Hematopoietic multipotent progenitor cell treated with erythropoietin and hydrocortisone succinate and interleukin-3 and kit ligand, for 4 days (in vitro differentiated cells): ENCODE results near the gene RAPGEF1.
A peak's percentile ranks its signal among the peaks of the same experiment; 100 is the strongest.

Experiments
- DNase-seq: peaks from one replicate; pipeline ENCODE4 v3.0.0-alpha.2; 2015

Gene RAPGEF1

DNA sequence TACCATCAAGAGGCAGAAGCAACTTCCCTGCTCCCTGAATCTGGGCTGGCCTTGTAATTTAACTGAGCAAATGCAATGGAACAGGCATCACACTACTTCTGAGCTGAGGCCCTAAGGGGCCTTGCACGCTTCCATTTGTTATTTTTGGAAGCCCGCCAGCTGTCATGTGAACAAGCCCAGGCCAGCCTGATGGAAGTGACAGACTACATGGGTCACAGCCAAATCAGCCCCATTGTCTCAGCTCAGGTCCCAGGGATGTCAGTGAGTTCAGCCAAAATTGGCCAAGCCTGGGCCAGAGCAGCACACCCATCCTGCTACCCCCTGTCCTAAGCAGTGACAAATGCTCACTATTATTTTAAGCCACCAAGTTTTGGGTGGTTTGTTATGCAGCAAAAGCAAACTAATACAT, 121.8 kb downstream of the RAPGEF1 start:
- DNase-seq: peak; percentile 53

GRCh38 chr9:131617611-131618010, 122.3 kb downstream of the RAPGEF1 start:
- no peak for DNase-seq

DNA sequence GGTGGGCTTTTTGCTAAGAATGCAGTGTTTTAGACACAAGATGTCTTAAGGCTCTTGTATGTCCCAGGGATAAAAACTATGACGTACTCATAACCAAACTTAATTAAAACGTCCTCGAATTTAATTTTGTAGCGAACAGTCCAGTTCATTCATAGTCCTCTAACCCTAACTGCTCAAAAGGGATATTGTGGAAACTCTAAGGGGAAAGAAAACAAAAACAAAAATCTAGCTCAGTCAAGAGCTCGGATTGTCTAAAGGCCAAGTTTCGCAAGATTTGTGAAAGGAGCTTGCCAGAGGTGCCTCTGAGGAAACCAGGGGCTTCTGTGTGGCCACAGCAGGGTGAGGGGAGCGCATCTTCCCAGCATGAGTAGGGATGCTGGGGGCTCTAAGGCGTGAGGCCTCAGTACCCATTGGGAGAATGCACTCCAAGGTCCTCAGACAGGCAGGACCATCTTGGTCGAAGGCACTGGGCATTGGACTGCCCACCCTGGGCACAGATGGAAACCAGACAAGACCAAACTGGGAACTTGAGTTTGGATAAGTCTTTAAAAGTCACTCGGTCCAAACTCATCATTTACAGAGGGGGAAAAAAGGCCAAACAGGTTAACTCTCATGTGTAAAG, 122.8 kb downstream of the RAPGEF1 start:
- DNase-seq: no peak

- no peak for DNase-seq
Observed at GRCh38 chr9:131614340-131614915, 125.4 kb downstream of the RAPGEF1 start.

- DNase-seq: no peak
Observed at GRCh38 chr9:131613921-131614320, 126.0 kb downstream of the RAPGEF1 start.

DNA sequence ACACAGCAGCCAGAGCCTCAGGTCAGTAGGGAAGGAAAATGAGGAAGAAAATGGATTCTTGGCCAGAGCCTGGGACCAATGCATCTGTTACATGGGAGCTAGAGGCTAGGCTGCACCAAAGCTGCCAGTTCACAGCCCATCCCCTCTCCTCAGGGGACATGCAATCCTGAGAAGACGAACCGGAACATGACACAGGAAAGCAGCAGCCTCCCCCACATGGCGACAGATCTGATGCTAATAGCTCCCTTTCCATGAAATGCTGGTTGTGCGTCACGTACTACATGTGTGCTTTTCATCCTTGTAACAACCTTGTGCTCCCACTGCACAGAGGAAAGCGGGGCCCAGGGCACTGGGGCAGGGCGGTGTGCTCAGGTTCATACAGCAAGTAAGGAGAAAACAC, 127.0 kb downstream of the RAPGEF1 start:
- DNase-seq: no peak

DNA sequence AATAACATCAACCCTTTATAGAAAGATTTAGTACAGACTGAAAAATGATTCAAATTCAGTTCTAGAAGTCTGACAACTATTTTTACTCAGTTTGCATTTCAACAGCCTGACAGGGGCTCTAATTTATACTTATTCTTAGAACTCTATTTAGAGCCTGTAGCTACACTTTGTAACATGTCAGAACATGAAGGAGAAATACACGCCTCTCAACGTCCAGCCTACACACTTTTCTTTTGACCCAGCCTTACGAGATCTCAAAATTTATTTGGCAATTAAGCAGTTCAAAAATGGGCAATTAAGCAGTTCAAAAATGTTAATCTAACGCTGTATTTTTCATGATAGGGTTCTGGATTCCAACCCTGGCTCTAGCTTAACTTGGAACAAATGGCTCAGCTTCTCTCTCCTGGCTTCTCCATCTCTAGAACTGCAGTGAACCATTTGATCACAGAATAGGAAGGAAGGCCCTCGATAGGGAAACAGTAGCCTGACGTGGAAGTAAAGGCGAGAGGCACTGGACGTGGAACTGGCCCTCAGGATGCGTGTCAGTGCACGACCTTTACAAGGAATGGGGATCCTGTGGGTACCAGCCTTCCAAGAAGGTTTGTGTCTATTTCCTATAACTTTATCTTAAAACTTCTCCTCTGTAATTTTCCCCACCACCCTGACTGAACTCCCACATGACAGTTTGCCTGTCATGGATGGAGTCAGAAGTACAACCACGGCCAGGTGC, 128.1 kb downstream of the RAPGEF1 start:
- DNase-seq: no peak

DNA sequence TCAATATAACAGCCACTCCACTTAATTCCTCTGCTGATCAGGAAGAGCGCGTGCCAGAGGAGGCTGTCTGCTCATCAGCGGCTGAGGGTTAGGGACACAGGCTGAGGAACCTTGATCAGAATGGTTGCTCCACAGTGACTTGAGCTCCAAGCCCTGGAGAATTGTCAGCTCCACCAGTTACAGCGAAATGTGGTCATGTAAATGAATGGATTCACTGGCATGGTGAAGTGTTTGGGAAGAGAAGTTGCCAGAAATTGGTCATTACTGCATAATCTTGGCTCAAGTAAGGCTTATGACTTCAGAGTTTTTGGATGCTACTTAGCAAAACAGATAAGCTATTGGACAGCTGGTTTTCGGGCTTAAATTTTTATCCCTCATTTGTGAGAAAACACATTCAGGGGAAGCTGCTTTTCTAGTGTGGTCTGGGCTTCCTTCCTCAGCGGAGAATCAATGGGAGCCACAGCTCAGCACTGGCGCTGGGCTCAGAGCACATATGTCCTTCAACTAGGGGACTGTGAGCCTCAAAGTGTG, 129.6 kb downstream of the RAPGEF1 start:
- no peak for DNase-seq

DNA sequence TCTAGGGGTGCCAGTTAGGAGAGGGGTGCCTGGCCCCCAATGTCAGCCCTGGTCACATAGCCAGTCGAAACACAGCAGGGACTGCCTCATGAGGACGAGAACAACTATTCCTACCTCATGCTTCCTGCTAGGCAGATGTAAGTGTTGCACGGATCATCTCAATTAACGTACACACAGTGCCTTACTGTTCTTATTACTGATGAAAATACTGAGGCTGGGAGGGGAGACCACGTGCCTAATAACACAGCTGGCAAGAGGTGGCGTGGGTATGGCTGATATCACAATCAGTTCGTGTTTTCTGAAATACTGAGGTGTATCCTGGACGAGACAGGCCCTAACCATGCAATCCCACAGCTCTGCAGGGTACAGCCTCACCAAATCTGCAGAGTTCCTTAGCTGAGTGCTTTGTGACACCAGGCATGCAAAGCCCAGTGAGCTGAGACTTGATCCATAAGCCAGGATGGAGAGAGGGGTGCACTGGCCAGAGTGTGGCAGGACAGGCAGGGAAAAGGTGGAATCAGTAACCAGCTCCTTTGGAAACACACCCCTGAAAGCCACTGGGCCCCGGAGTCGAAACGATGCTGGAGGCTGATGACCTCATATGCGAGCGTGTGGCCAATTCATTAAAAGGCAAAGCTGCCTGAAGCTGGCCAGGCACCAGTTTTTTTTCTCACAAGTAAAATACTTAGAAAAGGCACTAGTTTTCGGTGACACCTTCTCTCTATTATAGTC, 130.6 kb downstream of the RAPGEF1 start:
- no peak for DNase-seq

GRCh38 chr9:131608493-131609037, 131.3 kb downstream of the RAPGEF1 start:
- DNase-seq: no peak

- no peak for DNase-seq
Observed at GRCh38 chr9:131607591-131607990, 132.3 kb downstream of the RAPGEF1 start.

DNA sequence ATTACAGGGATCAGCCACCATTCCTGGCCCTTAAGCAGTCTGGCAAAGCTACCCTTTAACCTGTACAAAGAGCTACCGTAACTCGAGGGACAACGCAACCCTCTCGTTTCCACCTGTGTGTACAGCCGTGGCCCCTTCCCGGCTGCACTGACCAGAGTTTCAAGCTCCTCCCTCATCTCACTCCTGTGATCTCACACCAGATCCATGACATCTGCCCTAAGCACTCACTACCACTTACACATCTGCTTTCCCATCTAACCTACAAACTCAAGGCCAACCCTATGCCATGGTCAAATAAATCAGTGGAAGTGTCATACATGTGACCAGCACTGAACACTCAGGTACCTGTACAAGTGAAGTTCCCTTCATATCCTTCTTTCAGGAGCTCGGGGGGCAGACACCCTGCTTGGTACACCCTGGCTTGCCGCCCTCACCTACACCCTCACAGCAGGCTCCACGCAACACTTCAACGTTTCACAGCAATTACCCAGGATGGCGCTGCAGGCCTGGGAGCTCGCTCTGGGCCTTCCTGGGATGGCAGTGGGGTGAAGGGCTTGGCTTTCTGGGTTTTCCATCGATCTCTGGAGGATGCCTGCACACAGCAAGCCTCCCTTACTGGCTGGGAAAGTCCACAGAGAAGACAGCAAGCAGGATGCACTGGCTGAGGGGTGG, 132.8 kb downstream of the RAPGEF1 start:
- DNase-seq: no peak

- DNase-seq: no peak
Observed at GRCh38 chr9:131605770-131606590, 133.9 kb downstream of the RAPGEF1 start.

GRCh38 chr9:131603711-131604439, 136.0 kb downstream of the RAPGEF1 start:
- no peak for DNase-seq

- no peak for DNase-seq
Observed at GRCh38 chr9:131603199-131603598, 136.7 kb downstream of the RAPGEF1 start.

DNA sequence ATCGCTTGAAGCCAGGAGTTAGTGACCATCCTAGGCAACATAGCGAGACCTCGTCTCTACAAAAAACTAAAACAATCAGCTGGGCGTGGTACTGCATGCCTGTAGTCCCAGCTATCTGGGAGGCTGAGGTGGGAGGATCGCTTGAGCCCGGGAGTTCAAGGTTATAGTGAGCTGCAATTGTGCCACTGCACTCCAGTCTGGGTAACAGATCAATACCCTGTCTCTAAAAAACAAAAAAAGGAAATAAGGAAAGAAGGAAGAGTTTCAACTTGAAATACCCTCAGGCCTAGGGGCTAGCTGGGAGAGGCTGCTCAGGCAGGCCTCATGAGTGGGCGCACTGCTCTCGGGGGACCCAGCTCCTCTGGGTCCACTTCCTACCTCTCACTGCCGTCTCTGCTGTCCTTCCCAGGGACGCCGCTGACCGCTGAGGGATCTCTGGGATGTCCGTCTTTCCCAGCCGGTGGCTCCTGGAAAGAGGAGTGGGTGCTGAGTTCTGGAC, 138.1 kb downstream of the RAPGEF1 start:
- DNase-seq: no peak

- DNase-seq: peak; percentile 83
Observed at GRCh38 chr9:131598121-131598520, 141.8 kb downstream of the RAPGEF1 start.

DNA sequence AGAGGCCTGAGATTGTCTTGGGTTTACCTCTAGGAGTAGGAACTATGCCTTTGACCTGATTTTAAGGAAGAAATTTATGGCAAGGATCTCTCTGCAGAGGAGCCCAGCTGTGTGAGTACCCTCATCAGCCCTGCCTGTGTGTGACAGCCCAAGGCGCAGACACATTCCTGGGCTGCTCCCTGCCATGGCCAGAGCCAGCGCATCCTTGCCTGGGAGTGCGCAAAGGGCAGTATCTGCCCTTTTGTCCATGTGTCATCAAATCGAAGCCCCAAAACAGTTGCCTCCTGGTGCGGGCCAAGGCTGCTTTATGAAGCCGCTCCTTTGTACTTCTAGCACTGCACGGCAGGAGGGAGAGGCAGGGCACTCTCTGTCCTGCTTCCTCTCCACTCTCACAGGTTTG, 142.6 kb downstream of the RAPGEF1 start:
- DNase-seq: no peak

- DNase-seq: no peak
Observed at GRCh38 chr9:131596430-131596743, 143.5 kb downstream of the RAPGEF1 start.

- no peak for DNase-seq
Observed at GRCh38 chr9:131595696-131596429, 144.0 kb downstream of the RAPGEF1 start.
